ENCODE measurements around the gene HEPACAM.
A peak's percentile ranks its signal among the peaks of the same experiment; 100 is the strongest.

The HEPACAM gene

DNA sequence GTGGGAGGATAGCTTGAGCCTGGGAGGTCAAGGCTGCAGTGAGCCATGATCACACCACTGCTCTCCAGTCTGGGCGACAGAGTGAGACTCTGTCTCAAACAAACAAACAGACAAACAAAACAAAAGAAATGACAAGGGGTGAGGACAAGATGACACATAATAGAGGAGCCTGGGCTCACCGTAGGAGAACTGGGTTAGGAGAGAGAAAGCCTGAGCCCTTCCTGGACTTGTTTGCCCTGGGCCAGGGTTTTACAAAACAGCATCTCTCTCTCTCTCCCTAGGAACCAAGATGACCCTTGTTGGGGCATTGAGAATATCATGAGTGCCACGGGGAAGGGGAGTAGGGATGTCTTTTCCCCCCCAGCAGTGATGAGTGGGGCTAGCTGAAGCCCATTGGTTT lies 54.9 kb downstream of the HEPACAM start:
- no peak for DNase-seq

- no peak for DNase-seq
Measured at GRCh38 chr11:124880290-124880611, 55.6 kb downstream of the HEPACAM start.

GRCh38 chr11:124879493-124880289 lies 56.2 kb downstream of the HEPACAM start:
- DNase-seq: no peak

GRCh38 chr11:124878759-124879492 lies 56.9 kb downstream of the HEPACAM start:
- DNase-seq: no peak

- no peak for DNase-seq
Measured at GRCh38 chr11:124877910-124878758, 57.7 kb downstream of the HEPACAM start.

DNA sequence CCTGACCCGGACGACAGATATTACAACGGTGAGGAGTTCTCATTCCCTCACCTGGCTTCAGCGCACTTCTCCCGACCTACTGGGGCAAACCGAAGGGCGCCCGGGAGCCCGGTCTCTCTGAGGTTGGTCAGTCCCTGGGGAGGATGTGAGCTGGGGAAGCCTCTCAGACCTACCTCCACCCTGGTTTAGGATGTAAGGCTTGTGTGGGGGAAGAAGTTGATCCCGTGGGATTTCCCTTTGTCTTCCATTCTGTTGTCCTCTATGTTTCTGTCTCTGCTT lies 58.3 kb downstream of the HEPACAM start:
- DNase-seq: no peak

GRCh38 chr11:124876818-124877630 lies 58.8 kb downstream of the HEPACAM start:
- no peak for DNase-seq

DNA sequence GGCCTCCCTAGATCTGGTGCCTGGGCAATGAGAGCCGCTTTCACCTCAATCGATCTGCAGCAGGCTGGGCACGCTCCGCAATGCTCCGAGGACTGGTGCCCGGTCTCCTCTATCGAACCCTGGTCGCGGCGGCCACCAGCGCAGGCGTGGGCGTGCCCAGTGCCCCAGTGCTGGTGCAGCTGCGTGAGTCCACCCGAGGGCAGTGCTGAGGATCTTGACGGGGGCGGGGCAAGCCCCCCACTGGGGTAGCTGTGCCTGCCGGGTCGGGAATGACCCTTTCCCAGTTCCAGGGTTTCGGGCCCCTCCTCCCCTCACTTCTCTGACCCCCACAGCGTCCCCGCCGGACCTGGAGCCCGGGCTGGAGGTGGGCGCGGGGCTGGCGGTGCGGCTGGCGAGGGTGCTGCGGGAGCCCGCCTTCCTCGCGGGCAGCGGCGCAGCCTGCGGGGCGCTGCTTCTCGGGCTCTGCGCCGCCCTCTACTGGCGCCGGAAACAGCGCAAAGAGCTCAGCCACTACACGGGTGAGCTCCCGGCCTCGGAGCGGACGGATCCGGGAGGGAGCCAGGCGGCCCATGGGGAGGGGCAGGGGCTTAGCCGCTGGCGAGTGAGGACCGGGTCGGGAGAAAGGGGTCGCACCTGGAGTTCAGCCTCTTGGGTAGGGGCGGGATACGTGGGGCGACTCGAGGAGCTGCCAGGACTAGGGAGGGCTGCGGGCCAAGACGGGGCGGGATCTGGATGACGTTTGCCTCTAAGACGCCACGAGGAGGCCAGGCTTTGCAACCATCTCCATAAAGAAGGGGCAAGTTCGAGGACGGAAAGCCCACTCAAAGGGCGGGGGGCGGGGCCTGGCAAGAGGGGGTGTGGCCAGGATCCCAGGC lies 59.7 kb downstream of the HEPACAM start:
- DNase-seq: peak; percentile 81

DNA sequence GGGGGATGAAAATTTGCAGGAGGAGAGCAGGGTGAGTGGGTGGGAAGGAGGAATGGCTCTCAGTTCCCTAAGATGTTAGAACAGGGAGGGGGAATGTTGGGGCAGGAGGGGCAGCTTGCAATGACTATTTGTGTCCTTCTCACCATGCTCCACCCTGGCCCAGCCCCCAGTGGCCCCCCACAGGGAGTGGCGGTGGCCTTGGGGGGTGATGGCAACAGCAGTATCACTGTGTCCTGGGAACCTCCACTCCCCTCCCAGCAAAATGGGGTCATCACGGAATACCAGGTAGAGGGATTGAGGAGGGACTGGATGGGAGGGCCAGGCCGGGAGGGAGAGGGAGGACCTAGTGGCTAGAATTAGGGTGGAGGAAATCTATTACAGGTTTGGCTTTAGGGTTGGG lies 60.4 kb downstream of the HEPACAM start:
- no peak for DNase-seq

DNA sequence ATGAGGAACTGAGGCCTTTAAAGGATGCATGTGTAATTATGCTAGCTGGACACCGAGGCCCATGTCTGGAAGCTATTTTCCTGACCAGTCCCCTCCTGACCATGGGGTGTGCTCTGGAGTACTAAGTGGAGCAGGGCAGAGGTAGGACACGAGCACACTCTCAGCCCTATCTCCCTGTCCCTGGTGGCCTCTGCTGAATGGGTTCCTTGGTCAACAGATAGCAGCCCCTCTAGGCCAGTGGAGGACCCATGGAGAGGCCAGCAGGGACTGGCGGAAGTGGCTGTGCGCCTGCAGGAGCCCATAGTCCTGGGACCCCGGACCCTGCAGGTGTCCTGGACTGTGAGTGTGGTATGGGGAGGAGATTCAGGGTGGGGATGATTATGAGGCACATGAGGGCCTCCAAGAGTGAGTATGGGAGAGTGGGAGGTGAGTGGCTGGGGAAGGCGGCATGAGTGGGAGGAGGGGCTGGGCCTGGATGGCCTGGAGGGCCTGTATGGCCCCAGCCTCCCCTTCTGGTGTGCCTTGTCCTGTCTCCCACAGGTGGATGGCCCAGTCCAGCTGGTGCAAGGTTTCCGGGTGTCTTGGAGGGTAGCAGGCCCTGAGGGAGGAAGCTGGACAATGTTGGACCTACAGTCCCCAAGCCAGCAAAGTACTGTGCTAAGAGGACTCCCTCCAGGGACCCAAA lies 61.1 kb downstream of the HEPACAM start:
- DNase-seq: no peak

DNA sequence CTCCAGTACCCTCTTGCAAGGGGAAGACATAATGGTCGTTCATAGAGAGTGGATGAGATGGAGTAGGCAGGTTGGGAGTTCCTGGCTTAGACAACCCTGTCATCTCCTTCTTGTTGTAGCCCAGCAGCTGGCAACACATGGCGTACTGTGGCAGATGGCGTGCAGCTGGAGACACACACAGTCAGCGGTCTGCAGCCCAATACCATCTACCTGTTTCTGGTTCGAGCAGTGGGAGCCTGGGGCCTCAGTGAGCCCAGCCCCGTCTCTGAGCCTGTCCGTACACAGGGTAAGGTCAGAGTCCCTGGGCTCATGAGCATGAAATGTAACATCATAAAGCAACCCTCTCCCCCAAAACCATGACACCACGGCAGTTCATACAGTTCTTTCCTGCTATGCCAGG lies 61.9 kb downstream of the HEPACAM start:
- DNase-seq: no peak

DNA sequence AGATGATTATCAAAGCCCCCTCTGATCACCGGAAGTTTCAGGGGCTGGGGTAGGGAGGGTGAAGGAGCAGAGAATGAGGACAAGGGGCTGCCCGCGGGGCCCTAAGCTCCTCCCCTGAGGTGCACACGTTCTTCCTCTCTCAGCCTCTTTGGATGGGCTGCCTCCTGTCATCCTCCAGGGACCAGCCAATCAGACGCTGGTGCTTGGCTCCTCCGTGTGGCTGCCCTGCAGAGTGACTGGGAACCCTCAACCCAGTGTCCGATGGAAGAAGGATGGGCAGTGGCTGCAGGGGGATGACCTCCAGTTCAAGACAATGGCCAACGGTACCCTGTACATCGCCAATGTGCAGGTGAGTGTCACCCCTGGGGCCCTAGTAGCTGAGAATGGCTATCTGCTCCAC lies 63.1 kb downstream of the HEPACAM start:
- no peak for DNase-seq

DNA sequence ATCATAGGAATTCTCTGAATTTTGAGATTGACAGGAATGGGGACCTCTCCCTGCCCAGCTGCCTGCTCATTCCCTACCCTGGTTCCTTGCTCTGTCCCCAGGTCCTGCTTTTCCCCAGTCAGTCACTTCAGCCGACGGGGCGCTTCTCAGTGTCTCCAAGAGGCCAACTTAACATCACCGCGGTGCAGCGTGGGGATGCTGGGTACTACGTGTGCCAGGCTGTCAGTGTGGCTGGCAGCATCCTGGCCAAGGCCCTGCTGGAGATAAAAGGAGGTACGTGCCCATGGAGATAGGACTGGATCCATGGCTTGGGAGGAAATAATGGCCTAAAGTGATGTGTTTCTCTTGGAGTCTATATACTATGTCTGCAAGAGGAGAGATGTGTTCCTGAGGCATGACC lies 63.6 kb downstream of the HEPACAM start:
- DNase-seq: no peak

DNA sequence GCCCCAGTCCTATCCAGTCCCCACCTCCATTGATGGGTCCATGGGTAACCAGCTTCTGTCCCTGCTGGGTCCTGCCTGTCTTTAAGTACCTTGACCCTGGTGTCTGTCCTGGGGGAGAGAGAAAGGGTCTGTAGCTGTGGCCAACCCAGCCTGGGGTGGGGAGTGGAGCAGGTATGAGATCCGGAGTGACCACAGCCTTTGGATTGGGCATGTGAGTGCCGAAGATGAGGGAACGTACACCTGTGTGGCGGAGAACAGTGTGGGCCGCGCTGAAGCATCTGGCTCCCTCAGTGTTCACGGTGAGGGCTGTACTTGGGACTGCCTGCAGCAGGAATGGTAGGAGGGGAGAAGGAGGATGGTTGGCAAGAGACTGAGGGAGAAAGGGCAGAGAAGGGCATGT lies 65.4 kb downstream of the HEPACAM start:
- DNase-seq: no peak

GRCh38 chr11:124869856-124870387 lies 65.9 kb downstream of the HEPACAM start:
- DNase-seq: no peak

- no peak for DNase-seq
Measured at GRCh38 chr11:124869331-124869730, 66.5 kb downstream of the HEPACAM start.

Data from stimulated activated CD4-positive, alpha-beta T cell treated with anti-CD3 and anti-CD28 coated beads, Interleukin-4, amount 100 ng/mL, for 24 hours (primary cell).